ENCODE data around the gene PLPPR1.

Gene PLPPR1

GRCh38 chr9:101337237-101337636 lies 308.7 kb downstream of the PLPPR1 start:
- no peak overlapping the region for H2AFZ ChIP-seq (ENCODE audit: low read length)
- no peaks in the 10 kb centered on the region for H3K27me3 ChIP-seq (ENCODE audit: insufficient read depth, low read length, poor library complexity, severe bottlenecking)
- H3K4me3 ChIP-seq (ENCODE audit: low read length, poor library complexity, severe bottlenecking), result no peak overlapping the region
- no peaks in the 10 kb centered on the region for H3F3A ChIP-seq (ENCODE audit: low read depth)
- H3K9ac ChIP-seq (ENCODE audit: low read depth, low read length, poor library complexity, severe bottlenecking), result no peak overlapping the region
- no peaks in the 10 kb centered on the region for H3K36me3 ChIP-seq (ENCODE audit: insufficient read depth, low read length)
- no peaks in the 10 kb centered on the region for H3K79me2 ChIP-seq (ENCODE audit: insufficient read depth, low read length)
- no peaks in the 10 kb centered on the region for H3K9me3 ChIP-seq (ENCODE audit: insufficient read depth, low read depth, low read length)
- no peaks in the 10 kb centered on the region for H4K20me1 ChIP-seq (ENCODE audit: insufficient read depth, low read length, poor library complexity, severe bottlenecking)
- TF ChIP-seq, protein P1, sequence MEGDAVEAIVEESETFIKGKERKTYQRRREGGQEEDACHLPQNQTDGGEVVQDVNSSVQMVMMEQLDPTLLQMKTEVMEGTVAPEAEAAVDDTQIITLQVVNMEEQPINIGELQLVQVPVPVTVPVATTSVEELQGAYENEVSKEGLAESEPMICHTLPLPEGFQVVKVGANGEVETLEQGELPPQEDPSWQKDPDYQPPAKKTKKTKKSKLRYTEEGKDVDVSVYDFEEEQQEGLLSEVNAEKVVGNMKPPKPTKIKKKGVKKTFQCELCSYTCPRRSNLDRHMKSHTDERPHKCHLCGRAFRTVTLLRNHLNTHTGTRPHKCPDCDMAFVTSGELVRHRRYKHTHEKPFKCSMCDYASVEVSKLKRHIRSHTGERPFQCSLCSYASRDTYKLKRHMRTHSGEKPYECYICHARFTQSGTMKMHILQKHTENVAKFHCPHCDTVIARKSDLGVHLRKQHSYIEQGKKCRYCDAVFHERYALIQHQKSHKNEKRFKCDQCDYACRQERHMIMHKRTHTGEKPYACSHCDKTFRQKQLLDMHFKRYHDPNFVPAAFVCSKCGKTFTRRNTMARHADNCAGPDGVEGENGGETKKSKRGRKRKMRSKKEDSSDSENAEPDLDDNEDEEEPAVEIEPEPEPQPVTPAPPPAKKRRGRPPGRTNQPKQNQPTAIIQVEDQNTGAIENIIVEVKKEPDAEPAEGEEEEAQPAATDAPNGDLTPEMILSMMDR (conservative IDR thresholded peaks at IDR 0.05; ENCODE audit: low read length), result no peak
- TF ChIP-seq EZH2phosphoT487 (IDR thresholded peaks at IDR 0.05; ENCODE audit: borderline replicate concordance), result no peak
- no peak overlapping the region for H3K4me2 ChIP-seq (ENCODE audit: low read depth, low read length, poor library complexity, severe bottlenecking)
- H3K4me1 ChIP-seq (ENCODE audit: insufficient read depth, low read length, poor library complexity, severe bottlenecking), result no peaks in the 10 kb centered on the region
- H3K9me2 ChIP-seq (replicated peaks; ENCODE audit: low read depth, low read length), result no peaks in the 10 kb centered on the region

DNA sequence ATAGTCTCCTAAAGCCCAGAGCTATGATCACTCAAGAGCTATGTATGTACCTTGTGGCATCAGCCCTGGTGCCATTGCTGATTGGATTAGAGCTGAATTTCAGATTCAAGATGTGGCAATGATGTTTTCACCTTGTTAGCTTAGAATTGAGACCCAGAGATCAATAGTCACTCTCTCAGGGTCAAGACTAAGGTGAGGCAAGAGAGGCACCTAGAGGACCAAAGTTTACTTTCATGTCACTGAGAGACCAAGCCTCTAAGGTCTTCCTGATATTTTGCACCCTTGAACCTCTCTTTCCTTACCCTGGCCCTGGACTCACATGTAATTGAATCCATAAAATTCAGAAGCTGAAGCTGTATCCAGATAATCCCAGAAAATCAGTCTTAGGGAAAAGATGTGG lies 313.4 kb downstream of the PLPPR1 start:
- H3K4me3 ChIP-seq (ENCODE audit: low read length, poor library complexity, severe bottlenecking), result no peak overlapping the region
- no peak overlapping the region for H3K9ac ChIP-seq (ENCODE audit: low read depth, low read length, poor library complexity, severe bottlenecking)

DNA sequence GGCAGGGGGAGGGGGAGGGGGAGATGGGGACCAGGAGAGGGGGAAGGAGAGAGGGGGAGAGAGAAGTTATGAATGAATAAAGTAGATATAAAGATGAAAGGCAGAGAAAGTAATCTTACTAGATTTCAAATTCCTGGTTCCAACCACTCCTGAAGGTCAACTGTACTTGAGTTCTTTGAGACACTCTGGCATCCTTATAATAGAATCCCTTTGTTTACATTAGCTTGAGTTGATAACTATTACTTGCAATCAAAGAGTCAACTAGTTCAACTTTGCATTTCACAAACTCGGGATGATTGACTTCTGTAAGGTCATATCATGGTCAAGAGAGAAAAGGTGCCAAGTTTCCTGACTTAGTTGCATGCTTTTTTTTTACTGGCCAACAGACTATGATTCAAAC lies 314.1 kb downstream of the PLPPR1 start:
- Histone ChIP-seq H3K27me3 (ENCODE audit: insufficient read depth, low read length, poor library complexity, severe bottlenecking) (no peaks in the 10 kb centered on the region), H3K9me2 (replicated peaks; ENCODE audit: low read depth, low read length) (no peaks in the 10 kb centered on the region), H2AFZ (ENCODE audit: low read length) (no peak overlapping the region), H3K9me3 (ENCODE audit: insufficient read depth, low read depth, low read length) (no peaks in the 10 kb centered on the region), H3K4me1 (ENCODE audit: insufficient read depth, low read length, poor library complexity, severe bottlenecking) (no peaks in the 10 kb centered on the region), H4K20me1 (ENCODE audit: insufficient read depth, low read length, poor library complexity, severe bottlenecking) (no peaks in the 10 kb centered on the region), H3K9ac (ENCODE audit: low read depth, low read length, poor library complexity, severe bottlenecking) (no peak overlapping the region), H3K36me3 (ENCODE audit: insufficient read depth, low read length) (no peaks in the 10 kb centered on the region), H3K79me2 (ENCODE audit: insufficient read depth, low read length) (no peaks in the 10 kb centered on the region), H3F3A (ENCODE audit: low read depth) (no peaks in the 10 kb centered on the region), H3K4me2 (ENCODE audit: low read depth, low read length, poor library complexity, severe bottlenecking) (no peak overlapping the region), H3K4me3 (ENCODE audit: low read length, poor library complexity, severe bottlenecking) (no peak overlapping the region)
- TF ChIP-seq, protein P1 (conservative IDR thresholded peaks at IDR 0.05; ENCODE audit: low read length), result no peak
- no peak for TF ChIP-seq EZH2phosphoT487 (IDR thresholded peaks at IDR 0.05; ENCODE audit: borderline replicate concordance)

More for the DNA sequence above, 313.4 kb downstream of the PLPPR1 start:
- Histone ChIP-seq H3K4me2 (ENCODE audit: low read depth, low read length, poor library complexity, severe bottlenecking) (no peak overlapping the region), H4K20me1 (ENCODE audit: insufficient read depth, low read length, poor library complexity, severe bottlenecking) (no peaks in the 10 kb centered on the region), H3K79me2 (ENCODE audit: insufficient read depth, low read length) (no peaks in the 10 kb centered on the region), H3K27me3 (ENCODE audit: insufficient read depth, low read length, poor library complexity, severe bottlenecking) (no peaks in the 10 kb centered on the region), H3F3A (ENCODE audit: low read depth) (no peaks in the 10 kb centered on the region), H3K9me3 (ENCODE audit: insufficient read depth, low read depth, low read length) (no peaks in the 10 kb centered on the region), H2AFZ (ENCODE audit: low read length) (no peak overlapping the region), H3K9me2 (replicated peaks; ENCODE audit: low read depth, low read length) (no peaks in the 10 kb centered on the region), H3K36me3 (ENCODE audit: insufficient read depth, low read length) (no peaks in the 10 kb centered on the region), H3K4me1 (ENCODE audit: insufficient read depth, low read length, poor library complexity, severe bottlenecking) (no peaks in the 10 kb centered on the region)
- TF ChIP-seq, protein P1 (conservative IDR thresholded peaks at IDR 0.05; ENCODE audit: low read length), result no peak
- no peak for TF ChIP-seq EZH2phosphoT487 (IDR thresholded peaks at IDR 0.05; ENCODE audit: borderline replicate concordance)

Data from Loucy (cell line).